ENCODE measurements around the gene TMEM179B. TPM values are rescaled to one million over a fixed set of nuclear protein-coding genes. Genes with fewer than 3 reads are reported as not detected.

TMEM179B gene
- total and polyA plus RNA-seq, 9 of the 15 experiments (the other 6 are each of a cell fraction or from before 2014, with no cell fraction given) = 27.7 to 105 (median 37.0) TPM

DNA sequence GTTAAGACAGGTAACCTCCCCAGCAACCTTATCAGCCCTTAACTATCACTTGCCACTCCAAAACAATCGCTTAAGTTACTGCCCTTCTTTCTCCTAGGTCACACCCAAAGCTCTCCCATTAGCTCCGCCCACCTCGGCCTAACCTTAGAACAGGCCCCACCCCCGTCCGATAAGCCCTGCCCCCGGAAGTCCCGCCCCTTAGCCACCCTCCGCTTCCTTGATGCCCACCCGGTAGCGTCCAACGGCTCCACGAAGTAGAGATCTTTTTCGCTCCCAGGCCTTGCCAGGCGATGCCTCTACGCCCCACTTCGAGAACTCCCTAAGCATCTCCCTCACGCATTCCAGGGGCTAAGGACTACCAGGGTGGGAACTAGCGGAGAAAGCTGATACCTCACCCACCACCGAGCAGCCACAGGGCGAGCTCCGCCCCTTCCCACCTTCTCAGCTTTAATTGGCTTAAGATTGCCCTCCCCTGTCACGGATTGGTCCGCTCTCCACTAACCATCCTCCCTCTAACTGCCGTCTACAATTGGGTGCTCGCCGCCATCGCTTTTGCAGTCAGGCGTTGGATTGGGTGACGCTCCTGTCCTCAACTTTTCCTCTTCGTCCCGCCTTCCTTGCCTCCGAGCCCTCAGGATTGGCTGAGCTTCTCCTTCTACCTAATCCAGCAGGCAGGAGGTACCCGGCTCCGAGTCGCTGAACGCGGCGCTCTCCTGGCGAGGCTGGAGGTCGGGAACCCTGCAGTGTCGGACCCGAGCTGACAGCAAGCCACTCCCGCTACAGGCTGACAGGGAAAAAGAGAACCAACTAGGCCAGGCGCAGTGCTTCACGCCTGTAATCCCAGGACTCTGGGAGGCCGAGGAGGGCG lies 33.2 kb upstream of the TMEM179B start, which contains the start of gene ZBTB3 (continued):
- TF ChIP-seq TAF1 (IDR thresholded peaks at IDR 0.05; ENCODE audit: control insufficient read depth, extremely low read depth, insufficient read depth, low read length, severe bottlenecking) (peak; percentile 36), EWSR1 (IDR thresholded peaks at IDR 0.05; ENCODE audit: borderline replicate concordance, low read depth, partially characterized antibody) (no peak), ZBTB40 (IDR thresholded peaks at IDR 0.05) (peak; percentile 95), ZBTB40 (CRISPR knock-in tag; IDR thresholded peaks at IDR 0.05) (no peak), CEBPG (CRISPR knock-in tag; IDR thresholded peaks at IDR 0.05) (peak; percentile 12; the same call in 1 of the 2 replicates), CEBPG (tag; conservative IDR thresholded peaks at IDR 0.05 in 1 of 2, IDR thresholded peaks at IDR 0.05 in 1 of 2) (no peak), SMC3 (conservative IDR thresholded peaks at IDR 0.05; ENCODE audit: insufficient read depth, low read depth, low read length) (no peak), CBX3 (IDR thresholded peaks at IDR 0.05; ENCODE audit: borderline replicate concordance in 1 of 2, low read length in 2 of 2) (peak in 1 of 2 experiments; percentile 62; a peak in 1 of 3 replicates), MBD2 (IDR thresholded peaks at IDR 0.05; ENCODE audit: borderline replicate concordance, low read depth) (peak; percentile 99), RFX7 (CRISPR knock-in tag; IDR thresholded peaks at IDR 0.05) (no peak), MAX (CRISPR knock-in tag; IDR thresholded peaks at IDR 0.05) (peak; percentile 85), ARID1B (IDR thresholded peaks at IDR 0.05) (no peak), ELF4 (CRISPR knock-in tag; IDR thresholded peaks at IDR 0.05) (peak; percentile 66), ZNF134 (CRISPR knock-in tag; conservative IDR thresholded peaks at IDR 0.05) (0 out of 2 replicates have a peak, but pooled peaks have one; percentile 14), FOXP1 (CRISPR knock-in tag; IDR thresholded peaks at IDR 0.05) (peak; percentile 70; the same call in 1 of the 2 replicates), EGR1 (conservative IDR thresholded peaks at IDR 0.05) (peak; percentile 58), POLR2B (IDR thresholded peaks at IDR 0.05; ENCODE audit: low read depth, partially characterized antibody) (peak; percentile 91), ZNF445 (CRISPR knock-in tag; IDR thresholded peaks at IDR 0.05; ENCODE audit: low read depth) (no peak), ILF3 (IDR thresholded peaks at IDR 0.05; ENCODE audit: borderline replicate concordance) (no peak), BCOR (IDR thresholded peaks at IDR 0.05) (peak; percentile 50; the same call in 1 of the 2 replicates)
